ENCODE data around the gene SYCP3.

Gene SYCP3

GRCh38 chr12:101738920-101739665, at the start of gene SYCP3:
Gene SYCP3 (minus strand): TSS chr12:101739462. CDS start chr12:101737935, 1,527 bp downstream.
- TF ChIP-seq ZFP3 (CRISPR knock-in tag; IDR thresholded peaks at IDR 0.05), result no peak
- no peak for TF ChIP-seq ARNTL (CRISPR knock-in tag; IDR thresholded peaks at IDR 0.05; ENCODE audit: borderline replicate concordance, low read depth)
- no peak for TF ChIP-seq OSR1 (CRISPR knock-in tag; IDR thresholded peaks at IDR 0.05)
- no peak for TF ChIP-seq PATZ1 (CRISPR knock-in tag; IDR thresholded peaks at IDR 0.05; ENCODE audit: borderline replicate concordance)
- no peak for TF ChIP-seq POU6F1 (CRISPR knock-in tag; IDR thresholded peaks at IDR 0.05; ENCODE audit: borderline replicate concordance, low read depth)
- no peak for TF ChIP-seq SNAI2 (CRISPR knock-in tag; IDR thresholded peaks at IDR 0.05)
- TF ChIP-seq CSRNP3 (CRISPR knock-in tag; IDR thresholded peaks at IDR 0.05), result no peak
- TF ChIP-seq ISL1 (CRISPR knock-in tag; IDR thresholded peaks at IDR 0.05), result no peak
- TF ChIP-seq ZNF565 (CRISPR knock-in tag; conservative IDR thresholded peaks at IDR 0.05; ENCODE audit: low read depth), result no peak
- TF ChIP-seq BACH2 (CRISPR knock-in tag; IDR thresholded peaks at IDR 0.05; ENCODE audit: borderline replicate concordance), result no peak
- TF ChIP-seq CREB5 (CRISPR knock-in tag; IDR thresholded peaks at IDR 0.05; ENCODE audit: low read depth), result no peak
- no peak for TF ChIP-seq TOX (CRISPR knock-in tag; IDR thresholded peaks at IDR 0.05; ENCODE audit: borderline replicate concordance)
- no peak for TF ChIP-seq ZNF70 (CRISPR knock-in tag; IDR thresholded peaks at IDR 0.05)
- no peak for TF ChIP-seq ZNF8 (CRISPR knock-in tag; IDR thresholded peaks at IDR 0.05)
- TF ChIP-seq GLIS3 (CRISPR knock-in tag; IDR thresholded peaks at IDR 0.05), result no peak
- no peak for TF ChIP-seq ZC3H10 (CRISPR knock-in tag; IDR thresholded peaks at IDR 0.05)
- no peak for TF ChIP-seq ZFP30 (CRISPR knock-in tag; IDR thresholded peaks at IDR 0.05)
- no peak for ATAC-seq

- TF ChIP-seq CSRNP3 (CRISPR knock-in tag; IDR thresholded peaks at IDR 0.05) (no peak), TSHZ2 (CRISPR knock-in tag; IDR thresholded peaks at IDR 0.05) (no peak), ZFP30 (CRISPR knock-in tag; IDR thresholded peaks at IDR 0.05) (no peak), PATZ1 (CRISPR knock-in tag; IDR thresholded peaks at IDR 0.05; ENCODE audit: borderline replicate concordance) (no peak), POU6F1 (CRISPR knock-in tag; IDR thresholded peaks at IDR 0.05; ENCODE audit: borderline replicate concordance, low read depth) (no peak), PPARA (CRISPR knock-in tag; IDR thresholded peaks at IDR 0.05; ENCODE audit: borderline replicate concordance) (no peak), TOX (CRISPR knock-in tag; IDR thresholded peaks at IDR 0.05; ENCODE audit: borderline replicate concordance) (no peak), ZNF70 (CRISPR knock-in tag; IDR thresholded peaks at IDR 0.05) (no peak), ZFP3 (CRISPR knock-in tag; IDR thresholded peaks at IDR 0.05) (no peak), TCF4 (CRISPR knock-in tag; IDR thresholded peaks at IDR 0.05; ENCODE audit: borderline replicate concordance) (no peak), RARB (CRISPR knock-in tag; IDR thresholded peaks at IDR 0.05) (no peak), ESRRG (CRISPR knock-in tag; IDR thresholded peaks at IDR 0.05) (no peak), OSR1 (CRISPR knock-in tag; IDR thresholded peaks at IDR 0.05) (no peak)
Measured at GRCh38 chr12:101785671-101786070, 46.4 kb upstream of the SYCP3 start.

More at GRCh38 chr12:101785671-101786070, 46.4 kb upstream of the SYCP3 start:
- ATAC-seq, result no peak
